HS-27A (cell line): ENCODE measurements around the gene CASP7.
"Not testable (repeated sequence)": the region's sequence is repeated elsewhere in the genome, so short reads cannot be mapped to it uniquely, and the experiment has no call there.

Experiments
- DNase-seq: peaks from one replicate; pipeline ENCODE4 v3.0.0-alpha.2; 2012; ENCODE audit warnings: low read depth, missing footprints

The CASP7 gene

DNA sequence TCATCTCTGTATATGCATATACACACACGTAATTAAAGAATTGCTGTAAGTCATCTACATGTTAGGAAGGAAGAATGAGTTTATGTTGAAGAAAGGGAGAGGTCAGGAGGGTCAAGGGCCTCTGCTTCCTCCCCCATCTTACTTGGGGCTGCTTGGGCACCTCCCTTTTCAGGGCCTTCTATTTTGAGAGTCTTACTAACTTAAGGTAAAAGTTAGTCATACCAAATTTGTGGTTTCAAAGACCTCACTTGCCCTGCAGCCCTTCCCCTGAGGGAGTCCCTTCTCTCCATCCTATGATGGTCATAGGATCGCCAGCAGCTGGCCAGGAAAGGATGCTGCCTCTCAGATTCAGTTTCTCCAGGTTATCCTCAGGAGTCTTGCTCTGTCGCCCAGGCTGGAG lies 74.4 kb downstream of the CASP7 start:
- DNase-seq = no peak

DNA sequence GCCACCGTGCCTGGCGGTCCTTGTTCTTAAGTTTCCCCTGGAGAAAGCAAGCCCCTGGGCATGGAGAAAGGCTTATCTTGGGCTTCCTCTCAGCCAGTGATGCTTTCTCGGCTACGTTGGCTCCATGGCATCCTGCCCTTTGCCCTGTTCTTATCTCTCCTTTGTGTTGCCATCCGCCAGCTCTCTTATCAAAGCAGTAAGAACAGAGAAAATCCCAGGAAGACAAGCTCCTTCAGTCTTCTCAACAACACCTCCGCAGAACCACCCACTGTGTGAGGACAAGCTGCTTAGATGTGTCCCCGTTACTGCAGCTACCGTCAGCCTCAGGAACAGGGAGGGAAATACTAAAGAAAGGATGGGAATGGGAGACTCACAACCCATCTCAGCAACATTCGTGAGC lies 75.1 kb downstream of the CASP7 start:
- no peak for DNase-seq

DNA sequence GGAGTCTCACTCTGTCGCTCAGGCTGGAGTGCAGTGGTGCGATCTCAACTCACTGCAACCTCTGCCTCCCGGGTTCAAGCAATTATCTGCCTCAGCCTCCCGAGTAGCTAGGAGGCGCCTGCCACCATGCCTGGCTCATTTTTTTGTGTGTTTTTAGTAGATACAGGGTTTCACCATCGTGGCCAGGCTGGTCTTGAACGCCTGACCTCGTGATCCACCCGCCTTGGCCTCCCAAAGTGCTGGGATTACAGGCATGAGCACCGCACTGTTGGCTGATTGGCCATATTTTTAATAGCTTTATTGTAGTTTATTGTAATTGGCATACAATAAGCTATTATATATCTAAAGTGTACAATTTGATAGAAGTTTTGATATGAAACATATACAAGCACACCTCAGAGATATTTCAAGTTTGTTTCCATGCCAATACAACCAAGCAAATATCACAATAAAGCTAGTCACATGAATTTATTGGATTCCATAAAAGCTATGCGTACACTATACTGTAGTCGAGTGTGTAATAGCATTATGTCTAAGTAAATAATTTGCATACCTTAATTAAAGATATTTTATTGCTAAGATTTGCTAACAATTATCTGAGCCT lies 77.3 kb downstream of the CASP7 start:
- DNase-seq = no peak

DNA sequence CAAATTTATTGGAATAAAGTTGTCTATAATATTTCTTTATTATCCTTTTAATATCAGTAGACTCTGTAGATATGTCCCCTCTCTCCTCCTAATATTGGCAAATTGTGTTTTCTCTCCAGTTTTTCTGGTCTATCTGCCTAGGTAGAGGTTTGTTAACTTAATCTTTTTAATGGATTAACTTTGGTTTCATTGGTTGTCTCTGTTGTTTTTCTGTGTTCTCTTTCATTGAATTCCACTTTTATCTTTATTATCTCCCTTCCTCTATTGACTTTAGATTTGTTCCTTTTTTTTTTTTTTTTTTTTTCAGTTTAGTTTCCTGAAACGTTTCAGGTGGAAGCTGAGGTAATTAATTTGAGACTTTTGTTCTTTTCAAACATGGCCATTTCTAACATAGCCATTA lies 82.4 kb downstream of the CASP7 start:
- no peak for DNase-seq

DNA sequence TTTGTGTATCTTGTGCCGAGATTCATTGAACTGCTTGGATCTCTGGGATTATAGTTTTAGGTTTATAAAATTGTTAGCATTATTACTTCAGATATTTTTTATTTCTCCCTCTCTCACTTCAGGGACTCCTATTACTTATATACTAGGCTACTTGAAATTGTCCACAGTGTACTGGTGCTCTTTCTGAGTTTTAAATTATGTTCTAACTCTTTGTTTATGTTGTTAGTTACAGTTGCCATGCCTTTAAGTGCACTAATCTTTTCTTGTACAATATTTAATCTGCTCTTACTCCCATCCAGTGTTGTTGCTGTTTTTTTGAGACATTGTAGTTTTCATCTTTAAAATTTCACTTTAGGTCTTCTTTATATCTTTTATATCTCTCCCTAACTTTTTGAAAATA lies 84.9 kb downstream of the CASP7 start:
- DNase-seq = no peak

DNA sequence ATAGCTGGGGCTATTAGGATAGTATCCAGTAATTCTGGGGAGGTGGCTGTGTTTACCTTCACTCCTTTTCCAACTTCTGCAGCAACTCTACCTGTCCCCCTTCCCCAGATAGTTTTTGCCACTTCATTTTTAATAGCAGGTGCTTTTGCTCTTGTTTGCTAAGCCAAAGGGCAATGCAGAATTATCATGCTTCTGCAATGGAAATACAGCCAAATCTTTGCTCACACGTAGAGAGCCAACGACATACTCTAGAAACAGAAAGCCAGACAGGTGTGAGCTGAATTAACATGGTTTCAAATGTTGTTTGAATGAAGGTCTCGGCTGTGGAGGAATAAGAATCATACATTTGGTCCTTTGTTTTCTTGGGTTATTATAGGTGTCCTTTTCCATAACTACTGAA lies 86.2 kb downstream of the CASP7 start:
- no peak for DNase-seq

DNA sequence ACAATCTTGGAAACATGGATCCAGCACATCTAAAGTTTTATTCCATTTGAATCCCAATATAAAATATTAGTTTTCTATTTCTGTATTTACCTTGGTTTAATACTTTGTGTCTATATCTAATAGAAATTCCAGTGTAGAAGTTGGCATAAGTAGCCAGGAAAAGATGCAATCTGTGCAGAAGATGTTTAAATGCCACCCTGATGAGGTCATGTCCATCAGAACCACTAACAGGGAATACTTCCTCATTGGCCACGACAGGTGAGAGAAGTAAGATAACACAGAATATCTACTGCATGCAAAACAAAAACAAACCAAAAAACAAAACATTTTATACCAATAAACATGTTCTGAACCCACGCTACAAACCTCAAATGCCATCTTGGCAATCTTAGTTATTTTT lies 87.5 kb downstream of the CASP7 start:
- DNase-seq = no peak

DNA sequence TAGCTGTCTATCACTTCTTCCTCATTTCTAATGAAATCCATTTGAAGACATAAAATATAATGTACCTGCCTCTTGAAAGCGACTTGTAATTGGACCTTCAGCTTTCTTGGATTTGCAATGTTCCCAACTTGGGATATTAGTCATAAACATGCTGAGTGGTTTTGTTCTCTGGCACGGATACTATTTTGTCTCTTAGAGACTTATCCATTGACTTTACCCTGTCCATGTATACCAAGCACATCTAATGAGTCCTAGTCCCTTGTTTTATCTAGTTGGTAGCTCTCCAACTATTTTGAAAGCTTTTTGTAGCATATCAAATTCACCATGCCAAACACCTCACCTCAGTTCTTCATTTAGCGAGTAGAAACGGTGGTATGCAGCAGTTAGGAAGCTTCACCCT lies 90.6 kb downstream of the CASP7 start:
- DNase-seq = no peak

DNA sequence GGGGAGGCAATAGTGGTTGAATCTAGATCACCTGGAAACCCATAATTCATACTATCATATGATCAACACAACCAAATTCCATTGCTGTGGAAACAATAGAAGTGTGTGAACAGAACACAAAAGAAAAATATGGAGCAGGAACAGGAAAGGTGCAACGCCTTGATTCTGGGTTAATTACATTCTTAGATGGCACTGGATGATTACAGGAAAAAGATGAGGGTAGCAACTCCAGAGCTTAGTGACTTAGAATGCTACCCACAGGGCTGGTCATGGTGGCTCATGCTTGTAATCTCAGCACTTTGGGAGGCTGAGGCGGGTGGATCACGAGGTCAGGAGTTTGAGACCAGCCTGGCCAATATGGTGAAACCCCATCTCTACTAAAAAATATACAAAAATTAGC lies 91.4 kb downstream of the CASP7 start:
- DNase-seq = not testable (repeated sequence)

DNA sequence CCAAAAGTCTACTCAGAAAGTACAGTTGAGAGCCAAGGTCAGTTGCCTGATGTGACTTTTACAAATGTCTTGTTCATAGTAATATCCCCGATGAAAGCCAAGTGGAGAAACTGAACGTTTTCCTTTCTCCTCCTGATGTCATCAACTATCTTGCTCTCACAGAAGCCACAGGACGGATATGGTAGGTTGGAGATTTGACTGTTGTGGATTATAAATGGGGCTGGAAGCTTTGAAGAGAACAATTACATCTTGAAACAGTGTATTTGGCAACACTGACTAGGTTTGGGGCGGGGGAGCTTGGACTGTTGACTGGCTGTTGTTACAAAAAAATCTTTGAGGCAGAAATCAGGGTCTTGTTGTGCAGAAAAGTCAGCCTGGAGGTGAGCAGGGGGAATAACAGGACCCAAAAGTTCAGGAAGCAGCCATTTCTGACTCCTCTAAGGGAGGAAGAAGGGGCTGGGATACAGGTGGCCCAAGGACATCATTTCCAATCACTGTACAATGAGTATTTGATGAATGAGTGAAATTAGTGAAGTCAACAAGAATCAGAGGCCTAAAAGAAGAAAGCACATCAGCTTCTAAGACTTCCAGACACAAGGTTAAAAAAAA lies 96.1 kb downstream of the CASP7 start:
- no peak for DNase-seq

DNA sequence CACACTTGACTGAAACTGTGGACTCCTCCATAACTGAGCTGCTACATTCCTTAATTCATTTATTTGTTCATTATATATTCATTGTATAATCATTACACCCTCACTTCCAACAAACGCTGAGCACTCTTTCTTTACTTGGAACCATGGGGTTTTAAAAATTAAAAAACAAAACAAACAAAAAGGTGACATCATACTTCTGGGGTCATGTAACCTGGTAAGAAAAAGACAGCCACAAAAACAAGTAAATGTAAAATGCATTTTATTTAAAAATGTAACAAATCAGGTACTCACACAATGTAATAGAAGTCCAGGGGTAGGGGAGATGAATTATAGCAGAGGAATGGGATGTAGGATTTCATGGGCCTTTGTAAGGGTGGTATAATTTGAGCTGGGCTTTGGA lies 96.8 kb downstream of the CASP7 start:
- DNase-seq = no peak
